ENCODE data around the gene NYAP1.
A peak's percentile ranks its signal among the peaks of the same experiment; 100 is the strongest.
"Not testable (repeated sequence)": the region's sequence is repeated elsewhere in the genome, so short reads cannot be mapped to it uniquely, and the experiment has no call there.

The NYAP1 gene

DNA sequence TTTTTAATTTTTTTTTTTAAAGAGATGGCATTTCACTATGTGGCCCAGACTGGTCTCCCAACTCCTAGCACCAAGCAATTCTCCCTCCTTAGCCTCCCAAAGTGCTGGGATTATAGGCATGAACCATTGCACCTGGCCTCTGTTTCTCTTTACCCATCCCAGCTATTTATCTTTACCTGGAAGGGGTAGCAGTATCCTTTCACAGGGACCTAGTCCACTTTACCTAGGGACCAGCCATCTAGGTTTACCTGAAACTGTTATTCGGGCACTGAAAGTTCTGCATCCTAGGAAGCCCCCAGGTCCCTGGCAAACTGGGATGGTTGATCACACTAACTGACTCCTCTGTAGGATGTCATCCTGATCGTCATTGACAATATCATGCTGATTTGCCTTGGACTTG, 33.6 kb downstream of the NYAP1 start:
- H3K4me3 ChIP-seq = no peak overlapping the region
- H3K27me3 ChIP-seq (ENCODE audit: low read depth) = no peaks in the 10 kb centered on the region
- H3K4me1 ChIP-seq = no peaks in the 10 kb centered on the region
- in situ Hi-C loops (cut with MboI; ENCODE audit: low sequenced_read_pairs) = no loop called here
- H3K36me3 ChIP-seq (replicated peaks) = no peaks in the 10 kb centered on the region
- no peaks in the 10 kb centered on the region for H3K9me3 ChIP-seq
- DNase-seq (ENCODE audit: low spot score in 2 of 2) = no peak

GRCh38 chr7:100519580-100519979, 35.9 kb downstream of the NYAP1 start:
- no peak for DNase-seq (ENCODE audit: low spot score in 2 of 2)
- no peaks in the 10 kb centered on the region for H3K36me3 ChIP-seq (replicated peaks)
- H3K27me3 ChIP-seq (ENCODE audit: low read depth) = no peaks in the 10 kb centered on the region
- no peak overlapping the region for H3K4me3 ChIP-seq
- in situ Hi-C loops (cut with MboI; ENCODE audit: low sequenced_read_pairs) = no loop called here
- H3K4me1 ChIP-seq = no peaks in the 10 kb centered on the region
- H3K9me3 ChIP-seq = no peaks in the 10 kb centered on the region

DNA sequence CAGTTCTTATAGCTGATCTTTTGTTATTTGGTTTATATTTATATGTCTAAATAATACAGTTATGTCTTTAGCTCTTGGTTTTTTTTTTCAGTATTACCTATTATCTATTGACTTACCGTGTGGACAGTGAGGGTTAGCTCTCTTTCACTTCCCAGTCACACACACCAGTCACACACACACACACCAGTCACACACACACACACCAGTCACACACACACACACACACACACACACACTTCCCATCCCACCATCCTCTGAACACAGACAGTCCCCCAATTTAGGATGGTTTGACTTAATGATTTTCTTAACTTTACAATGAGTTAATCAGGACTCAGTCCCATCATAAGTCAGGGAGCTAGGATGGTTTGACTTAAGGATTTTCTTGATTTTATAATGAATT, 36.4 kb downstream of the NYAP1 start:
- Histone ChIP-seq H3K36me3 (replicated peaks) (no peaks in the 10 kb centered on the region), H3K4me3 (no peak overlapping the region), H3K27me3 (ENCODE audit: low read depth) (no peaks in the 10 kb centered on the region), H3K9me3 (no peaks in the 10 kb centered on the region), H3K4me1 (no peaks in the 10 kb centered on the region)
- in situ Hi-C loops (cut with MboI; ENCODE audit: low sequenced_read_pairs) = no loop called here
- no peak for DNase-seq (ENCODE audit: low spot score in 2 of 2)

DNA sequence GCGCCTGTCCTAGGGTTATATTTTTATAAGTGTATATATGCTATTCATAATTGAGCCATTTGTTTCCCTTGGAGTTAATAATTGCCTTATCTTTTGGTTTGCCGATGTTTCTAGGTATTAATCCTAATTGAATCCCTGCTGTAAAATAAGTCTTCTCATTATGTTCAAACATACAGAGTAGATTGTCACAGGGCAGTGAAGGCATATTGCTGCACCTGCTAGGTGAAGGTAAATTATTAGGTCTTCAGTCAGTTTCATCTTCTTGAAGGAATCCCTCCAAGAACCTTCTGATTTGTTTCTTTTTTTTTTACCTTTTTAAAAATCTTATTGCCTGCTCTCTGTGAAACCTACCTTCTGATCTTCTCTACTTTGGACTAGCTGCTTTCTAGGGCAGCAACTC, 37.3 kb downstream of the NYAP1 start:
- no peak for DNase-seq (ENCODE audit: low spot score in 2 of 2)
- no peak overlapping the region for H3K4me3 ChIP-seq
- in situ Hi-C loops (cut with MboI; ENCODE audit: low sequenced_read_pairs) = no loop called here

GRCh38 chr7:100521909-100522593, 38.3 kb downstream of the NYAP1 start:
- H3K36me3 ChIP-seq (replicated peaks); DNase-seq (ENCODE audit: low spot score in 2 of 2); H3K9me3 ChIP-seq; in situ Hi-C loops (cut with MboI; ENCODE audit: low sequenced_read_pairs); H3K27me3 ChIP-seq (ENCODE audit: low read depth); H3K4me1 ChIP-seq; H3K4me3 ChIP-seq: not testable (repeated sequence)

More for the DNA sequence above, 37.3 kb downstream of the NYAP1 start:
- Histone ChIP-seq H3K36me3 (replicated peaks) (no peaks in the 10 kb centered on the region), H3K27me3 (ENCODE audit: low read depth) (no peaks in the 10 kb centered on the region), H3K9me3 (no peaks in the 10 kb centered on the region), H3K4me1 (no peaks in the 10 kb centered on the region)

DNA sequence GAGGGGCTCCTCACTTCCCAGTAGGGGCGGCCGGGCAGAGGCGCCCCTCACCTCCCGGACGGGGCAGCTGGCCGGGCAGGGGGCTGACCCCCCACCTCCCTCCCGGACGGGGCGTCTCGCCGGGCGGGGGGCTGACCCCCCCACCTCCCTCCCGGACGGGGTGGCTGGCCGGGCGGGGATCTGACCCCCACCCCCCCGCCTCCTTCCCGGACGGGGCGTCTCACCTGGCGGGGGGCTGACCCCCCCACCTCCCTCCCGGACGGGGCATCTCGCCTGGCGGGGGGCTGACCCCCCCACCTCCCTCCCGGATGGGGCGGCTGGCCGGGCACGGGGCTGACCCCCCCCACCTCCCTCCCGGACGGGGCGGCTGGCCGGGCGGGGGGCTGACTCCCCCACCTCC, 39.5 kb downstream of the NYAP1 start:
- H3K4me3 ChIP-seq; DNase-seq (ENCODE audit: low spot score in 2 of 2); H3K27me3 ChIP-seq (ENCODE audit: low read depth); H3K4me1 ChIP-seq; H3K9me3 ChIP-seq; in situ Hi-C loops (cut with MboI; ENCODE audit: low sequenced_read_pairs); H3K36me3 ChIP-seq (replicated peaks): not testable (repeated sequence)

DNA sequence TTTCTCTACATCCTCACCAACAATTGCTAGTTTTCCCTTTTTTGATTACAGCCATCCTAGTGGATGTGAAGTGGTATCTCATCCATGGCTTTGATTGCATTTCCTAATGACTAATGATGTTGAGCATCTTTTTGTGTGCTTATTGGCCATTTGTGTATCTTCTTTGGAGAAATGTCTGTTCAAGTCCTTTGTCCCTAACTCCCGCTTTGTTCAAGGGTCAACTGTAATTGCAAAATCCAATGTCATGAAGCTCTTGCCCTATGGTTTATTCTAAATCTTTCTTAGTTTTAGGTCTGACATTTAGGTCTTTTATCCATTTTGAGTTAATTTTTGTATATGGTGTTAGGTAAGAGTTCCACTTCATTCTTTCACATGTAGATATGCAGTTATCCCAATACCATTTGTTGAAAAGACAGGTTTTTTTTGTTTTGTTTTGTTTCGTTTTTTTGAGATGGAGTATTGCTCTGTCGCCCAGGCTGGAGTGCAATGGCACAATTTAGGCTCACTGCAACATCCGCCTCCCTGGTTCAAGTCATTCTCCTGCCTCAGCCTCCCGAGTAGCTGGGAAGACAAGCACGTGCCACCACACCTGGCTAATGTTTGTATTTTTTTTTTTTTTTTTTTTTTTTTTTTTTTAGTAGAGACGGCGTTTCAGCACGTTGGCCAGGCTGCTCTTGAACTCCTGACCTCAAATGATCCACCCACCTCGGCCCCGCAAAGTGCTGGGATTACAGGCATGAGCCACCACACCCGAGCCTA, 44.6 kb downstream of the NYAP1 start:
- H3K4me1 ChIP-seq; H3K4me3 ChIP-seq; H3K36me3 ChIP-seq (replicated peaks); H3K27me3 ChIP-seq (ENCODE audit: low read depth); in situ Hi-C loops (cut with MboI; ENCODE audit: low sequenced_read_pairs); DNase-seq (ENCODE audit: low spot score in 2 of 2); H3K9me3 ChIP-seq: not testable (repeated sequence)

DNA sequence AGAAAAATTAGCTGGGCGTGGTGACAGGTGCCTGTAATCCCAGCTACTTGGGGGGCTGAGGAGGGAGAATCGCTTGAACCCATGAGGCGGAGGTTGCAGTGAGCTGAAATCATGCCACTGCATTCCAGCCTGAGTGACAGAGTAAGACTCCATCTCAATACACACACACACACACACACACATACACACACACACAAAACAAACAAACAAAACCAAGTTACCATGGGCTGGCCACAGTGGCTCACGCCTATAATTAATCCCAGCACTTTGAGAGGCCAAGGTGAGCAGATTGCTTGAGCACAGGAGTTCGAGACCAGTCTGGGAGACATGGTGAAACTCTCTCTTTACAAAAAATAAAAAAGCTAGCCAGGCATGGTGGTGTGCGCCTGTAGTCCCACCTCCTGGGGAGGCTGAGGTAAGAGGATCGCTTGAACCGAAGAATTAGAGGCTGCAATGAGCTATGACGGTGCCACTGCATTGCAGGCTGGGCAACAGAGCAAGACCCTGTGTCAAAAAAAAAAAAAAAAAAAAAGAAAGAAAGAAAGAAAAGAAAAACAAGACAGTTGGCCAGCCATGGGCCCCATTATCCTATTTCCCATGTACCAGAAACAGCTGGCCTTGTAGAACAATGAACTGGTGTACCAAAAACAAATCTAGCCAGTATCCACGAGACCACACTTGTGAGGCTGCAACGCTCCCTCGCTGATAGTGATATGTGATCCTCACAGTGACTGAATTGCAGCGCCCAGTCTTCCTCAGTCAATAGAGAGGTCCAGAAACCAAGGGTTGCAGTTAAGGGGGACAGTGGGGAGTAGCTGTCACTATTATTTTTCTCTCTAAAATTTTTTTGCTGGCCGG, 48.7 kb downstream of the NYAP1 start:
- in situ Hi-C loops (cut with MboI; ENCODE audit: low sequenced_read_pairs) = no loop called here

GRCh38 chr7:100535982-100536381, 52.3 kb downstream of the NYAP1 start:
- H3K36me3 ChIP-seq (replicated peaks); H3K9me3 ChIP-seq; H3K4me3 ChIP-seq; in situ Hi-C loops (cut with MboI; ENCODE audit: low sequenced_read_pairs); DNase-seq (ENCODE audit: low spot score in 2 of 2); H3K27me3 ChIP-seq (ENCODE audit: low read depth): not testable (repeated sequence)
- H3K4me1 ChIP-seq = peaks cover 10% of the 10 kb centered on the region

More for the DNA sequence above, 48.7 kb downstream of the NYAP1 start:
- Histone ChIP-seq H3K36me3 (replicated peaks) (no peaks in the 10 kb centered on the region), H3K4me1 (no peaks in the 10 kb centered on the region), H3K9me3 (no peaks in the 10 kb centered on the region), H3K4me3 (no peak overlapping the region), H3K27me3 (ENCODE audit: low read depth) (no peaks in the 10 kb centered on the region)
- DNase-seq (ENCODE audit: low spot score in 2 of 2) = no peak

DNA sequence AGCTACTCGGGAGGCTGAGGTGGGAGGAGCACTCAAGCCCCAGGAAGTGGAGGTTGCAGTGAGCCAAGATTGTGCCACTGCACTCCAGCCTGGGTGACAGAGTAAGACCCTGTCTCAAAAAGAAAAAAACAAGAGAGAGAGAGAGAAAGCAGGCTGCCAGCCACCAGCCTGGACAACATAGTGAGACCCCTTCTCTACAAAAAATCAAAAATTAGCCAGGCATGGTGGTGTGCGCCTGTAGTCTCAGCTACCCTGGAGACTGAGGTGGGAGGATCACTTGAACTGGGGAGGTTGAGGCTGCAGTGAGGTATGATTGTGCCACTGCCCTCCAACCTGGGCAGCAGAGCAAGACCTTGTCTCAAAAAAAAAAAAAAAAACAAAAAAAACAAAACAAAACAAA, 53.0 kb downstream of the NYAP1 start:
- H3K27me3 ChIP-seq (ENCODE audit: low read depth); DNase-seq (ENCODE audit: low spot score in 2 of 2); H3K9me3 ChIP-seq; in situ Hi-C loops (cut with MboI; ENCODE audit: low sequenced_read_pairs); H3K36me3 ChIP-seq (replicated peaks); H3K4me3 ChIP-seq: not testable (repeated sequence)
- H3K4me1 ChIP-seq = peaks cover 11% of the 10 kb centered on the region

DNA sequence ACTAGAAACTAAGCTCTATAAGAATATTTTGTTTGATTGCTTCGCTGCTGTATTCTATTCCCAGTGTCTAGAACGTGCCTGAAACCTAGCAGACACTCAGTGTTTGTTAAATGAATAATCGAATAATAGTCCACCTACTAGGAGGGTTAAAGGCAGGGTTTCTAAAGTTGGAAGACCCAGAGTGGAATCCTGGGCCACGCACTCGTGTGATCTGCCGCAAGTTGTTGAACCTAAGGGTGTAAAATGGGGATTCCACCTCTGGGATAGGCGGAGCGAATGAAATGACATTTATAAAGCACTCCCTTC, 54.6 kb downstream of the NYAP1 start:
- DNase-seq (ENCODE audit: low spot score in 2 of 2) = no peak
- Histone ChIP-seq H3K4me3 (peak overlapping the region; percentile 22), H3K36me3 (replicated peaks) (no peaks in the 10 kb centered on the region; the same call in 1 of the 2 replicates), H3K9me3 (no peaks in the 10 kb centered on the region), H3K27me3 (ENCODE audit: low read depth) (no peaks in the 10 kb centered on the region), H3K4me1 (peaks cover 18% of the 10 kb centered on the region)
- in situ Hi-C loops (cut with MboI; ENCODE audit: low sequenced_read_pairs) = no loop called here

GRCh38 chr7:100538654-100539435, 55.1 kb downstream of the NYAP1 start, which contains the start of gene AGFG2:
TSS of gene AGFG2 (plus strand) at chr7:100539203. CDS start at chr7:100539347, 144 bp downstream.
- Histone ChIP-seq H3K4me3 (peak within 1 kb of the TSS; percentile 58), H3K27me3 (ENCODE audit: low read depth) (no peaks in the 10 kb centered on the region), H3K9me3 (no peaks in the 10 kb centered on the region), H3K4me1 (peaks cover 18% of the 10 kb centered on the region), H3K36me3 (replicated peaks) (no peaks in the 10 kb centered on the region; the same call in 1 of the 2 replicates)
- in situ Hi-C loops (cut with MboI; ENCODE audit: low sequenced_read_pairs) = no loop called here
- DNase-seq (ENCODE audit: low spot score in 2 of 2) = peak; percentile 99 to 100

DNA sequence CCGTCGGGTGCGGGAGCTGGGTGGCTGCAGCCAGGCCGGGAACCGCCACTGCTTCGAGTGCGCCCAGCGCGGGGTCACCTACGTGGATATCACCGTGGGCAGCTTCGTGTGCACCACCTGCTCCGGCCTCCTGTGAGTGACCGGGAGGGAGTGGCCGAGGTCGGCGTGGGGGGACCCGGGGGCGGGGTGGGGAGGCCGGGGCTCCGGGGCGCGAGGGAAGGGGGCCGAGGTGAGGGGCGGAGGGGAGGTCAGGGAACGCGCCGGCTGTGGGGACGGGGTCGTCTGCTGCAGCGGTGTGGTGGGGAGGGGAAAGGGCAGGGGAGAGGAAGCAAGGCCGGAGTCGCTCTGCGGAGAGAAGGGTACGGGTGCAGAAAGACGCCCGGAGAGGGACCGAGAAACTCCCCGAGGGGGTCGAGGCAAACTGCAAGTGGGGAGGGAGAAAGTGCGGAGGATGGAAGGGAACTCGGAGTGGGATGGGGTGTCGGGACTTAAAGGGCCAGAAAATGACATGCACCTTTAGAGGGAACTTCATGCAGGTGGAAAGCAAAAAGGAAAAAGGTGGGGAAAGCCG, 55.8 kb downstream of the NYAP1 start:
- no peaks in the 10 kb centered on the region for H3K27me3 ChIP-seq (ENCODE audit: low read depth)
- H3K36me3 ChIP-seq (replicated peaks) = no peaks in the 10 kb centered on the region; the same call in 1 of the 2 replicates
- peak overlapping the region; percentile 58 for H3K4me3 ChIP-seq
- peak in 1 of 2 experiments; percentile 24 for DNase-seq (ENCODE audit: low spot score in 2 of 2)
- in situ Hi-C loops (cut with MboI; ENCODE audit: low sequenced_read_pairs) = no loop called here
- peaks cover 18% of the 10 kb centered on the region for H3K4me1 ChIP-seq
- no peaks in the 10 kb centered on the region for H3K9me3 ChIP-seq
